ENCODE results near the gene NMNAT2. TPM values are rescaled to one million over a fixed set of nuclear protein-coding genes. Genes with fewer than 3 reads are reported as not detected.

The NMNAT2 gene
- total and polyA plus RNA-seq, 2 of the 4 experiments (the other 2 are of a cell fraction) = 0.36 to 2.4 TPM

GRCh38 chr1:183282101-183282855, 135.9 kb downstream of the NMNAT2 start:
- no TSS peak for BruUV-seq (replicated peaks)
- Histone ChIP-seq H2BK5ac (ENCODE audit: low read depth, low read length, poor library complexity, severe bottlenecking) (no peak overlapping the region), H3K4me1 (ENCODE audit: control insufficient read depth, insufficient read depth, low read length) (peaks cover 28% of the 10 kb centered on the region), H2AFZ (replicated peaks; ENCODE audit: low read length, poor library complexity) (peak overlapping the region; percentile 54), H3K79me1 (ENCODE audit: low read depth in 1 of 2, low read length in 2 of 2) (peaks cover 0 to 24% of the 10 kb centered on the region in 2 experiments; a peak in 2 of 4 replicates), H2AK9ac (replicated peaks; ENCODE audit: low read depth, low read length, poor library complexity) (peak overlapping the region; percentile 6), H3K27ac (ENCODE audit: insufficient read depth, low read length) (no peak overlapping the region), H3K9ac (ENCODE audit: low read depth, low read length) (no peak overlapping the region), H3K14ac (replicated peaks; ENCODE audit: low read depth, low read length) (peak overlapping the region; percentile 23), H4K5ac (ENCODE audit: low read depth, low read length) (no peak overlapping the region), H3K36me3 (ENCODE audit: control insufficient read depth, insufficient read depth, low read length) (no peaks in the 10 kb centered on the region), H3K4me2 (ENCODE audit: low read depth, low read length) (no peak overlapping the region), H2AK5ac (ENCODE audit: low read depth, low read length) (peak overlapping the region; percentile 57), H2BK20ac (ENCODE audit: low read depth, low read length) (peak overlapping the region; percentile 80), H2BK120ac (ENCODE audit: low read depth, low read length) (peak overlapping the region; percentile 79), H3K27me3 (ENCODE audit: control insufficient read depth, insufficient read depth, low read length) (no peaks in the 10 kb centered on the region), H3K9me3 (ENCODE audit: control insufficient read depth, insufficient read depth, low read length) (no peaks in the 10 kb centered on the region), H4K8ac (ENCODE audit: low read depth in 2 of 2, low read length in 2 of 2) (peak overlapping the region in 1 of 2 experiments; percentile 78; a peak in 2 of 4 replicates), H3K9me1 (ENCODE audit: insufficient read depth, low read length) (peaks cover 25% of the 10 kb centered on the region), H4K20me1 (ENCODE audit: insufficient read depth, low read length) (no peaks in the 10 kb centered on the region; the same call in 1 of the 2 replicates), H3K23ac (ENCODE audit: low read depth, low read length) (no peak overlapping the region), H3K18ac (ENCODE audit: low read depth, low read length) (no peak overlapping the region), H4K91ac (ENCODE audit: insufficient read depth, low read depth, low read length) (peak overlapping the region; percentile 64), H2BK15ac (ENCODE audit: low read depth, low read length) (peak overlapping the region; percentile 77; the same call in 2 of the 3 replicates), H3K4ac (ENCODE audit: low read depth, low read length) (peak overlapping the region; percentile 49), H3K4me3 (ENCODE audit: insufficient read depth, low read depth, low read length) (no peak overlapping the region), H3K56ac (ENCODE audit: extremely low read depth, insufficient read depth, low read length) (no peak overlapping the region)
- ATAC-seq (ENCODE audit: low read depth) = no peak
- in situ Hi-C loops (cut with MboI; ENCODE audit: low sequenced_read_pairs) = loop anchor here (10.0 kb wide), 1 partner anchor 343 kb away; no protein-coding TSS in a partner anchor
- 79% methylated on average over 3 of the region's 9 CpGs; no CpG with 5 or more reads in 1 of the 2 experiments for WGBS, 2 experiments (ENCODE audit: extremely low coverage in 2 of 2, insufficient read length in 1 of 2)
- ChIA-PET POLR2A (ENCODE audit: unreplicated experiment) (no interaction called here), CTCF (interaction anchor here (0.7 to 2.7 kb wide), 4 partner anchors 31 to 320 kb away, joined by 4 to 20 read pairs (median 8); no protein-coding TSS in a partner anchor)
- dilution Hi-C loops (cut with HindIII; ENCODE audit: low sequenced_read_pairs, unreplicated experiment) = no loop called here
- intact Hi-C loops (cut with micrococcal nuclease) = loop anchor here (5.0 kb wide), 2 partner anchors 190 to 405 kb away; partner anchors contain the start of gene SMG7
- no peak for DNase-seq
- TF ChIP-seq USF2 (IDR thresholded peaks at IDR 0.05; ENCODE audit: low read depth, low read length) (no peak), RAD21 (IDR thresholded peaks at IDR 0.05; ENCODE audit: low read length) (no peak), CHD1 (IDR thresholded peaks at IDR 0.05; ENCODE audit: low read depth, low read length) (no peak), RCOR1 (IDR thresholded peaks at IDR 0.05; ENCODE audit: insufficient replicate concordance, low read length) (no peak), SMC3 (IDR thresholded peaks at IDR 0.05; ENCODE audit: low read depth, low read length) (no peak), MAZ (IDR thresholded peaks at IDR 0.05; ENCODE audit: borderline replicate concordance, low read depth, low read length) (no peak), RFX5 (IDR thresholded peaks at IDR 0.05; ENCODE audit: low read depth, low read length) (no peak), NFE2L2 (IDR thresholded peaks at IDR 0.05; ENCODE audit: low read depth, low read length) (no peak), MAFK (IDR thresholded peaks at IDR 0.05; ENCODE audit: low read depth, low read length) (no peak), FOS (IDR thresholded peaks at IDR 0.05; ENCODE audit: low read depth, low read length) (no peak), BHLHE40 (IDR thresholded peaks at IDR 0.05; ENCODE audit: low read depth, low read length) (no peak), MXI1 (IDR thresholded peaks at IDR 0.05; ENCODE audit: borderline replicate concordance, low read depth, low read length) (no peak), CEBPB (IDR thresholded peaks at IDR 0.05; ENCODE audit: low read depth, low read length) (no peak)
- TF ChIP-seq, protein P1, sequence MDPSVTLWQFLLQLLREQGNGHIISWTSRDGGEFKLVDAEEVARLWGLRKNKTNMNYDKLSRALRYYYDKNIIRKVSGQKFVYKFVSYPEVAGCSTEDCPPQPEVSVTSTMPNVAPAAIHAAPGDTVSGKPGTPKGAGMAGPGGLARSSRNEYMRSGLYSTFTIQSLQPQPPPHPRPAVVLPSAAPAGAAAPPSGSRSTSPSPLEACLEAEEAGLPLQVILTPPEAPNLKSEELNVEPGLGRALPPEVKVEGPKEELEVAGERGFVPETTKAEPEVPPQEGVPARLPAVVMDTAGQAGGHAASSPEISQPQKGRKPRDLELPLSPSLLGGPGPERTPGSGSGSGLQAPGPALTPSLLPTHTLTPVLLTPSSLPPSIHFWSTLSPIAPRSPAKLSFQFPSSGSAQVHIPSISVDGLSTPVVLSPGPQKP (IDR thresholded peaks at IDR 0.05; ENCODE audit: borderline replicate concordance, low read depth, low read length) = no peak

All from IMR-90 (cell line).